ENCODE results near the gene MAN1B1. TPM values are rescaled to one million over a fixed set of nuclear protein-coding genes. Genes with fewer than 3 reads are reported as not detected.

MAN1B1 gene
- total RNA-seq, 1 experiment from 2014 or later, result 50.9 TPM

GRCh38 chr9:137044502-137045177 lies 42.1 kb upstream of the MAN1B1 start:
- RAD21 ChIA-PET (ENCODE audit: low non-redundant PET in 1 of 2, low total read pairs in 2 of 2, uncharacterized antibody in 2 of 2, unreplicated experiment in 2 of 2), result no interaction called here
- Histone ChIP-seq H3K9me2 (ENCODE audit: insufficient read depth) (no peaks in the 10 kb centered on the region), H2AFZ (ENCODE audit: low read depth, low read length, poor library complexity, severe bottlenecking) (no peak overlapping the region), H3K4me3 (replicated peaks in 1 of 2; ENCODE audit: low read depth in 1 of 2, low read length in 2 of 2) (peak overlapping the region; percentile 55 to 90), H3K9ac (ENCODE audit: low read length) (peak overlapping the region; percentile 74), H3K4me1 (ENCODE audit: control insufficient read depth in 1 of 2, insufficient read depth in 2 of 2, low read length in 2 of 2) (peaks cover 12 to 26% of the 10 kb centered on the region in 2 experiments), H3K9me3 (ENCODE audit: control insufficient read depth in 1 of 2, insufficient read depth in 1 of 2, low read depth in 1 of 2, low read length in 2 of 2) (no peaks in the 10 kb centered on the region), H3K36me3 (ENCODE audit: control insufficient read depth in 1 of 2, insufficient read depth in 2 of 2, low read length in 2 of 2) (peaks cover 0 to 2% of the 10 kb centered on the region in 2 experiments; a peak in 1 of 4 replicates), H3K79me2 (ENCODE audit: insufficient read depth, low read length) (peaks cover 24% of the 10 kb centered on the region; the same call in 1 of the 2 replicates), H4K20me1 (ENCODE audit: insufficient read depth) (no peaks in the 10 kb centered on the region), H3K27ac (ENCODE audit: low read depth, low read length) (peak overlapping the region; percentile 77), H3K27me3 (ENCODE audit: insufficient read depth, low read length) (no peaks in the 10 kb centered on the region), H3K4me2 (ENCODE audit: low read length) (peak overlapping the region; percentile 97)
- POLR2A ChIA-PET, result no interaction called here
- BruUV-seq (replicated peaks), result no TSS peak
- DNase-seq (ENCODE audit: low read depth, low spot score) (no peak), ATAC-seq (no peak)
- CTCF ChIA-PET, result interaction anchor here (1.0 kb wide), 1 partner anchor 9 kb away, joined by 6 read pairs; no protein-coding TSS in a partner anchor
- intact Hi-C loops (cut with micrococcal nuclease), result loop anchor here (5.0 kb wide), 1 partner anchor 183 kb away; the partner anchor contains the start of genes CYSRT1 and RNF224
- TF ChIP-seq SRF (IDR thresholded peaks at IDR 0.05; ENCODE audit: low read depth), result no peak
- no peak for TF ChIP-seq CBX3 (IDR thresholded peaks at IDR 0.05; ENCODE audit: low read depth)
- no peak for TF ChIP-seq SIN3A (IDR thresholded peaks at IDR 0.05; ENCODE audit: low read depth)
- no peak for TF ChIP-seq CTCF (IDR thresholded peaks at IDR 0.05 in 2 of 3, conservative IDR thresholded peaks at IDR 0.05 in 1 of 3; ENCODE audit: borderline replicate concordance in 1 of 3, insufficient read depth in 1 of 3, low read depth in 2 of 3, low read length in 2 of 3)
- TF ChIP-seq RAD21 (IDR thresholded peaks at IDR 0.05; ENCODE audit: low read depth), result no peak
- TF ChIP-seq CEBPB (IDR thresholded peaks at IDR 0.05; ENCODE audit: low read depth), result no peak
- no peak for TF ChIP-seq FOSL1 (IDR thresholded peaks at IDR 0.05; ENCODE audit: low read depth)
- no peak for TF ChIP-seq MAX (IDR thresholded peaks at IDR 0.05)
- TF ChIP-seq ATF3 (IDR thresholded peaks at IDR 0.05), result no peak
- no peak for TF ChIP-seq EZH2phosphoT487 (IDR thresholded peaks at IDR 0.05; ENCODE audit: borderline replicate concordance)
- TF ChIP-seq EZH2 (IDR thresholded peaks at IDR 0.05), result no peak
- TF ChIP-seq SP1 (IDR thresholded peaks at IDR 0.05; ENCODE audit: low read depth), result no peak
- TF ChIP-seq POLR2AphosphoS5 (IDR thresholded peaks at IDR 0.05; ENCODE audit: low read depth, low read length), result no peak
- TF ChIP-seq ZNF274 (IDR thresholded peaks at IDR 0.05; ENCODE audit: low read depth, low read length), result no peak
- no peak for TF ChIP-seq REST (IDR thresholded peaks at IDR 0.05; ENCODE audit: low read depth)
- no peak for TF ChIP-seq EGR1 (IDR thresholded peaks at IDR 0.05; ENCODE audit: low read depth)
- TF ChIP-seq TCF7L2 (IDR thresholded peaks at IDR 0.05; ENCODE audit: borderline replicate concordance, extremely low read depth, insufficient read depth, insufficient read length), result no peak
- TF ChIP-seq ELF1 (IDR thresholded peaks at IDR 0.05; ENCODE audit: borderline replicate concordance, low read depth), result no peak
- TF ChIP-seq ZBTB33 (IDR thresholded peaks at IDR 0.05; ENCODE audit: extremely low read depth, insufficient replicate concordance, low read length), result no peak

Measured in HCT116 (cell line).